Measurements from ENCODE around the gene RABEPK. TPM values are rescaled to one million over a fixed set of nuclear protein-coding genes. Genes with fewer than 3 reads are reported as not detected.

RABEPK gene
- total RNA-seq, 1 experiment from 2014 or later: 21.8 TPM

DNA sequence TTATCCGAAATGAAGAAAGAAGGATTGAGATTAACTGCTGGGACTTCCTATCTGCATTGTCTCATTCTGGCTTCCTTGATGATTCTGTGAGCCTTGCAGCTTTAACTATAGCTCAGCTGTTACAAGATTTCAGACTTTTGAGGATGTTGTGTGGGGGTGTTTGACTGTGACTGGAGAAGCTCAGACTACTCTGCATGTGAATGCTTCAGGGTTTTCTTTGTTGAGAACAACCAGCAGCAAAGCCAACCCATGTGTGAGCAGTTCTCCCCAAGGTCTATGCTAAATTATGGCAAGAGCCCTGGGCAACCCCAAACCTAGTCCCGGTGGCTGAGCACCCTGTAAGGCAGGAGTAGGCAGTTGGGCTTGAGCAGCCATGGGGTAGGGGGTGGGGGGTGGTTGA is 48.6 kb upstream of the RABEPK start:
- Histone ChIP-seq H3K79me1 (ENCODE audit: insufficient read depth, low read depth, low read length, poor library complexity, severe bottlenecking) (no peaks in the 10 kb centered on the region), H3K4me2 (ENCODE audit: insufficient read depth, insufficient read length, low read length) (no peak overlapping the region)
- DNase-seq: no peak

More for the DNA sequence above, 48.6 kb upstream of the RABEPK start:
- Histone ChIP-seq H4K5ac (ENCODE audit: insufficient read length, low read depth, low read length) (no peak overlapping the region), H3K27me3 (ENCODE audit: insufficient read depth, low read length) (no peaks in the 10 kb centered on the region), H2BK15ac (ENCODE audit: low read depth, low read length) (no peak overlapping the region), H2BK12ac (ENCODE audit: insufficient read length, low read depth, low read length) (no peak overlapping the region), H2BK20ac (ENCODE audit: low read depth, low read length, poor library complexity, severe bottlenecking) (no peak overlapping the region), H3K79me2 (ENCODE audit: insufficient read depth, low read length) (no peaks in the 10 kb centered on the region), H2BK120ac (ENCODE audit: low read depth, low read length, poor library complexity, severe bottlenecking) (no peak overlapping the region), H2AK5ac (ENCODE audit: insufficient read length, low read length) (no peak overlapping the region), H3T11ph (ENCODE audit: low read length) (no peak overlapping the region), H3K9me3 (ENCODE audit: control insufficient read depth, low read depth, low read length) (no peaks in the 10 kb centered on the region), H3K56ac (ENCODE audit: insufficient read length, low read depth, low read length) (no peak overlapping the region), H3K27ac (ENCODE audit: insufficient read length, low read depth, low read length) (no peak overlapping the region), H3K18ac (ENCODE audit: insufficient read length, low read depth, low read length) (no peak overlapping the region), H3K9ac (ENCODE audit: extremely low read depth, insufficient read length, low read length) (no peak overlapping the region), H4K20me1 (ENCODE audit: control insufficient read depth, insufficient read depth, insufficient read length) (no peaks in the 10 kb centered on the region), H3K14ac (ENCODE audit: insufficient read depth, low read length) (no peak overlapping the region), H2AFZ (ENCODE audit: low read length) (no peak overlapping the region), H3K4me1 (ENCODE audit: insufficient read depth, low read length) (no peaks in the 10 kb centered on the region), H2BK5ac (ENCODE audit: insufficient read length, low read length) (no peak overlapping the region), H3K23ac (ENCODE audit: insufficient read length, low read depth, low read length) (no peak overlapping the region), H4K91ac (ENCODE audit: insufficient read length, low read depth, low read length) (no peak overlapping the region), H3K4ac (ENCODE audit: low read depth, low read length) (no peak overlapping the region), H4K8ac (replicated peaks; ENCODE audit: insufficient read length, low read depth, low read length) (no peak overlapping the region), H3K23me2 (ENCODE audit: insufficient read length, low read depth, low read length, poor library complexity, severe bottlenecking) (no peaks in the 10 kb centered on the region)
- Mint-ChIP-seq H3K27me3 (ENCODE audit: low read depth) (no peaks in the 10 kb centered on the region), H3K4me1 (peaks cover 15 to 16% of the 10 kb centered on the region in 2 experiments), H3K4me3 (no peak overlapping the region), H3K36me3 (ENCODE audit: insufficient read depth in 1 of 3, low read depth in 3 of 3) (peaks cover 27 to 50% (median 45%) of the 10 kb centered on the region in 3 experiments; a peak in 6 of 7 replicates), H3K9me3 (no peaks in the 10 kb centered on the region), H3K27ac (peak overlapping the region in 2 of 3 experiments; percentile 66 to 93; a peak in 4 of 7 replicates)
- no CpG with 5 or more reads among the region's 2 CpGs for whole genome bisulfite sequencing (ENCODE audit: extremely low coverage, insufficient read length, low lambda C conversion rate)
- TF ChIP-seq, protein P1, sequence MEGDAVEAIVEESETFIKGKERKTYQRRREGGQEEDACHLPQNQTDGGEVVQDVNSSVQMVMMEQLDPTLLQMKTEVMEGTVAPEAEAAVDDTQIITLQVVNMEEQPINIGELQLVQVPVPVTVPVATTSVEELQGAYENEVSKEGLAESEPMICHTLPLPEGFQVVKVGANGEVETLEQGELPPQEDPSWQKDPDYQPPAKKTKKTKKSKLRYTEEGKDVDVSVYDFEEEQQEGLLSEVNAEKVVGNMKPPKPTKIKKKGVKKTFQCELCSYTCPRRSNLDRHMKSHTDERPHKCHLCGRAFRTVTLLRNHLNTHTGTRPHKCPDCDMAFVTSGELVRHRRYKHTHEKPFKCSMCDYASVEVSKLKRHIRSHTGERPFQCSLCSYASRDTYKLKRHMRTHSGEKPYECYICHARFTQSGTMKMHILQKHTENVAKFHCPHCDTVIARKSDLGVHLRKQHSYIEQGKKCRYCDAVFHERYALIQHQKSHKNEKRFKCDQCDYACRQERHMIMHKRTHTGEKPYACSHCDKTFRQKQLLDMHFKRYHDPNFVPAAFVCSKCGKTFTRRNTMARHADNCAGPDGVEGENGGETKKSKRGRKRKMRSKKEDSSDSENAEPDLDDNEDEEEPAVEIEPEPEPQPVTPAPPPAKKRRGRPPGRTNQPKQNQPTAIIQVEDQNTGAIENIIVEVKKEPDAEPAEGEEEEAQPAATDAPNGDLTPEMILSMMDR (conservative IDR thresholded peaks at IDR 0.05): no peak

All from H9 (cell line).